ENCODE data around the gene CTNNA2.

DNA sequence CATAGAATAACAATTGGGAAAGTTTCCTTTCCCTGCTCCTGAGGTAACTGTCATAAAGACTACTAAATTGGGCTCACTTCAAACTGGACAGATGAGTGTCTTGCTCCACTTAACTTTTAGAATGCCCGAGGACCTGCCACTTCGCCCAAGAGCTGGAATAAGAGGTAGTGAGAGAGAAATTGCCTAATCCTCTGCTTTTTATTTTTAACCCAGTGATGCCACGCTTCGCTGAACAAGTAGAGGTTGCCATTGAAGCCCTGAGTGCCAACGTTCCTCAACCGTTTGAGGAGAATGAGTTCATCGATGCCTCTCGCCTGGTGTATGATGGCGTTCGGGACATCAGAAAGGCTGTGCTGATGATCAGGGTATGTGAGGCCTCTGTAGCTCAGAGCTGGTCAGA, 1061.1 kb downstream of the CTNNA2 start:
- TF ChIP-seq, protein P1, sequence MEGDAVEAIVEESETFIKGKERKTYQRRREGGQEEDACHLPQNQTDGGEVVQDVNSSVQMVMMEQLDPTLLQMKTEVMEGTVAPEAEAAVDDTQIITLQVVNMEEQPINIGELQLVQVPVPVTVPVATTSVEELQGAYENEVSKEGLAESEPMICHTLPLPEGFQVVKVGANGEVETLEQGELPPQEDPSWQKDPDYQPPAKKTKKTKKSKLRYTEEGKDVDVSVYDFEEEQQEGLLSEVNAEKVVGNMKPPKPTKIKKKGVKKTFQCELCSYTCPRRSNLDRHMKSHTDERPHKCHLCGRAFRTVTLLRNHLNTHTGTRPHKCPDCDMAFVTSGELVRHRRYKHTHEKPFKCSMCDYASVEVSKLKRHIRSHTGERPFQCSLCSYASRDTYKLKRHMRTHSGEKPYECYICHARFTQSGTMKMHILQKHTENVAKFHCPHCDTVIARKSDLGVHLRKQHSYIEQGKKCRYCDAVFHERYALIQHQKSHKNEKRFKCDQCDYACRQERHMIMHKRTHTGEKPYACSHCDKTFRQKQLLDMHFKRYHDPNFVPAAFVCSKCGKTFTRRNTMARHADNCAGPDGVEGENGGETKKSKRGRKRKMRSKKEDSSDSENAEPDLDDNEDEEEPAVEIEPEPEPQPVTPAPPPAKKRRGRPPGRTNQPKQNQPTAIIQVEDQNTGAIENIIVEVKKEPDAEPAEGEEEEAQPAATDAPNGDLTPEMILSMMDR (IDR thresholded peaks at IDR 0.05; ENCODE audit: low read depth, low read length), result no peak
- TF ChIP-seq EZH2phosphoT487 (IDR thresholded peaks at IDR 0.05; ENCODE audit: low read depth), result no peak

All from OCI-LY3 (cell line).